Measurements from ENCODE around the gene TUT1.

TUT1 gene

DNA sequence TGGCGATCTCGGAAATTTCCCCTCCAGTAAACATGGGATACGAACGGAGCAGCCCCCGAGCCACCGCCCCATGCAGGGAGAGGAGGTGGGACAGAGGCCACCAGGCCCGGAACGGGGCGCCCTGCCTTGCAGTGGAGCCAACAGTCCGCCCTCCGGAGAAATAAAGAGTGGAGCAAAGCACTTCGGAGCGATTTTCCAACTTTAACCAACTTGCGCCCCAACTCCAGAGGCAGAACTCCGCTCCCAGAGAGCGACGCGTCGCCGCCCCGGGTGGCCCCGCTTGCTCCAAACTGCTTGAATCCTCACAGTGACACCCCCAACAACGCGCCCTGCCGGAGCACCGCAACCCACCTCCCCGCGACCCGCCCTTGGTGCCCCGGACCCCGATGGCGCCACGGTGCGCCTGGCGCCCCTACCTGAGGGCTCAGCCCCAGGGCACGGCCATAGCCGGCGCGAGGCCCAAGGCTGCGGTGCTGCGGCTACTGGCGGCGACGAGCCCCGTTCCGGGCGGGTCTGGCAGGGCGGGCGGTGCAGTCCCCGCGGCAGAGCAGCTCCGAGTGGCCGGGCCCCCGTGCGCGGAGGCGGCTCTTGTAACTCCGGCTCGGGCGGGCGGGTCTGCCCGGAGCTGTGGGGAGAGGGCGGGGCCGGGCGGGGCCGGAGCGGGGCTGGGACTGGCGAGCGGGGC, 44.9 kb downstream of the TUT1 start, which contains the start of gene AHNAK:
TSS of gene AHNAK (minus strand) at position 563 of the 685 bp plus-strand sequence. CDS start 10,708 bp downstream, outside the sequence.
- WGBS, 2 experiments (ENCODE audit: insufficient coverage in 2 of 2), result 0 to 1% methylated on average over 32 to 45 of the region's 69 CpGs
- Histone ChIP-seq H3K9me3 (ENCODE audit: control insufficient read depth, low read length) (no peaks in the 10 kb centered on the region), H3K4me1 (ENCODE audit: control insufficient read depth, insufficient read depth, low read length, poor library complexity, severe bottlenecking) (peaks cover 41% of the 10 kb centered on the region), H3K4me3 (ENCODE audit: extremely low read depth, insufficient read depth, low read length, poor library complexity, severe bottlenecking) (peak within 1 kb of the TSS; percentile 96), H3K27ac (ENCODE audit: low read depth, low read length, severe bottlenecking) (peak within 1 kb of the TSS; percentile 86), H3K36me3 (ENCODE audit: control insufficient read depth, insufficient read depth, low read length) (peaks cover 16% of the 10 kb centered on the region)

DNA sequence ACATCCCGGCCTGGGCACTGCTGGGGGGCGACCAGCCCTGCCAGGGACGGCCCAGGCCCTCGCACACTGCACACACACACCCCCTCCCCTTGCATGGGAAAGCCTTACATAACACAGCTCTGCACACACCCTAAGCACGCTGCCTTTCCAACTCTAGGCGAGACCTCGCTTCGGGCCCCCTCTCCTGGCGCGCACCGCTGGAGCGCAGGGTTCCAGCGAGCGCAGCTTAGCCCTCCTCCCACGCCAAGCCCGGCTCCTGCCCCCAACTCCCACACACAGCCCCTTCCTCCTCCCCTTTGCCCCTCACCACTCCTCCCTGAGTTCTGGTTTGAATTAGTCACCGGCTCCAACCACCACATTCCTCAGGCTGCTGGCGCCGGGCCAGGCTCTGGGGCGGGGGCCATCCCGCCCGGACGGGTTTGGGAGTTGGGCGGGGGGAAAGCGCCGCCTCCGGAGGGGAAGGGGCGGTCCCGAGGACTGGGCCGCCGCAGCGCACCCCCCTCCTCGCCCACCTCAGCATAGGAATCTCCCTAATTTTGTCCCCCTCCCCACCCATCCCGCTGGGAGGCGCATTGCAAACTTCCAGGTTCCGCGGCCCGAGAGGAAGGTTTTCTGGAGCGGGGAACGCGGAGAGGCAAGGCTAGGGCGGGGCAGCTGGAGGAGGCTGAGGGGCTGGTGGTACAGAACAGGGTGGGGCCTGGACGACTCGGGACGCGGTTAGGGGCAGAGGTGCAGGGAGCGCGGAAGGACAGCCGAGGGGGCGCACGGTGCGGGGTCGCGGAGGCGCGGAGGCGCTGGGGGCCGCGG, 45.7 kb downstream of the TUT1 start:
- H3K4me3 ChIP-seq (ENCODE audit: extremely low read depth, insufficient read depth, low read length, poor library complexity, severe bottlenecking), result peak overlapping the region; percentile 96
- H3K36me3 ChIP-seq (ENCODE audit: control insufficient read depth, insufficient read depth, low read length), result peaks cover 23% of the 10 kb centered on the region
- peak overlapping the region; percentile 86 for H3K27ac ChIP-seq (ENCODE audit: low read depth, low read length, severe bottlenecking)
- H3K9me3 ChIP-seq (ENCODE audit: control insufficient read depth, low read length), result no peaks in the 10 kb centered on the region
- H3K4me1 ChIP-seq (ENCODE audit: control insufficient read depth, insufficient read depth, low read length, poor library complexity, severe bottlenecking), result peaks cover 48% of the 10 kb centered on the region
- 0% methylated on average over 25 to 41 of the region's 59 CpGs for WGBS, 2 experiments (ENCODE audit: insufficient coverage in 2 of 2)

DNA sequence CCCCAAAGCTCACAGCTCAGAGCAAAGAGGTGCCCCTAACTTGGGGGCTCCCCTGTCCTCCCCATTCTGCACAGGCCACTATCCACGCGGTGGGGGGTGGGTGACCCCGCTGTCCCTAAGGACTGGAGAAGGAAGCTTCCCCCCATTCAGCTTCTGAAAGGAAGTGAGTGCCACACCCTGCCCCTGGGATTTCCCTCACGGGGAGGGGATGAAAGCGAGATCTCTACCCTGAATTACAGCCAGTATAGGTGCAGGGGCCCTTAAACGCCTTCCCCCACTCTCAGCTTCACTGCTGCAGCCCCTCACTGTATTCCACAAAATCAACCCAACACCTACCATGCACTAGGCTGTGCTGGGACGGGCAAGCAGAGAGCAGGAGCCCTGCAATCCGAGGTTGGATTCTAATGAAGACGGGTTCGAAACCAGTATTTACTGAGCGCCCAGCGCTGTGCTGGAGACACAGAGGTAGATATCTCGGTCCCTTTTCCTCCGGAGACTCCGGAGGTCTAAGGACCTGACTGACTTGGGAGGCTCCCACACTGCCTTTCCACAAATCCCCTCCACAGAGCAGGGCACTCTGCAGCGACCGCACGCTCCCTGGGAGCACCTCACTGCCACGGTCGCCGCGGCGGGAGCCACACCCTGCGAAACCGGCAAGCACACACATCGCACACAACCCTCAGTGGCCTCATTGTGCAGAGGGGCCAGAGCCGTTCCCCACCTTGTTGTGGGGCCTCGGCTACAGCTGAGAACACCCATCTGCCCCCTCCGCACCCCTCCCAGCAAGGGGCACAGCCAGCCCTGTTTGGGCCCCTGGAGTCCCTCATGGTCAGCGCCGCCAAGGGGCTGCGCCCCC, 46.5 kb downstream of the TUT1 start:
- peak overlapping the region; percentile 96 for H3K4me3 ChIP-seq (ENCODE audit: extremely low read depth, insufficient read depth, low read length, poor library complexity, severe bottlenecking)
- 0 to 3% methylated on average over 17 of the region's 32 CpGs for WGBS, 2 experiments (ENCODE audit: insufficient coverage in 2 of 2)
- H3K36me3 ChIP-seq (ENCODE audit: control insufficient read depth, insufficient read depth, low read length), result peaks cover 26% of the 10 kb centered on the region
- peaks cover 56% of the 10 kb centered on the region for H3K4me1 ChIP-seq (ENCODE audit: control insufficient read depth, insufficient read depth, low read length, poor library complexity, severe bottlenecking)
- no peaks in the 10 kb centered on the region for H3K9me3 ChIP-seq (ENCODE audit: control insufficient read depth, low read length)
- H3K27ac ChIP-seq (ENCODE audit: low read depth, low read length, severe bottlenecking), result peak overlapping the region; percentile 86

- Histone ChIP-seq H3K4me1 (ENCODE audit: control insufficient read depth, insufficient read depth, low read length, poor library complexity, severe bottlenecking) (peaks cover 63% of the 10 kb centered on the region), H3K4me3 (ENCODE audit: extremely low read depth, insufficient read depth, low read length, poor library complexity, severe bottlenecking) (peak overlapping the region; percentile 96), H3K36me3 (ENCODE audit: control insufficient read depth, insufficient read depth, low read length) (peaks cover 32% of the 10 kb centered on the region), H3K9me3 (ENCODE audit: control insufficient read depth, low read length) (no peaks in the 10 kb centered on the region), H3K27ac (ENCODE audit: low read depth, low read length, severe bottlenecking) (peak overlapping the region; percentile 75)
- 52 to 77% methylated on average over 12 to 14 of the region's 22 CpGs for WGBS, 2 experiments (ENCODE audit: insufficient coverage in 2 of 2)
Observed at GRCh38 chr11:62543680-62544444, 47.5 kb downstream of the TUT1 start.

DNA sequence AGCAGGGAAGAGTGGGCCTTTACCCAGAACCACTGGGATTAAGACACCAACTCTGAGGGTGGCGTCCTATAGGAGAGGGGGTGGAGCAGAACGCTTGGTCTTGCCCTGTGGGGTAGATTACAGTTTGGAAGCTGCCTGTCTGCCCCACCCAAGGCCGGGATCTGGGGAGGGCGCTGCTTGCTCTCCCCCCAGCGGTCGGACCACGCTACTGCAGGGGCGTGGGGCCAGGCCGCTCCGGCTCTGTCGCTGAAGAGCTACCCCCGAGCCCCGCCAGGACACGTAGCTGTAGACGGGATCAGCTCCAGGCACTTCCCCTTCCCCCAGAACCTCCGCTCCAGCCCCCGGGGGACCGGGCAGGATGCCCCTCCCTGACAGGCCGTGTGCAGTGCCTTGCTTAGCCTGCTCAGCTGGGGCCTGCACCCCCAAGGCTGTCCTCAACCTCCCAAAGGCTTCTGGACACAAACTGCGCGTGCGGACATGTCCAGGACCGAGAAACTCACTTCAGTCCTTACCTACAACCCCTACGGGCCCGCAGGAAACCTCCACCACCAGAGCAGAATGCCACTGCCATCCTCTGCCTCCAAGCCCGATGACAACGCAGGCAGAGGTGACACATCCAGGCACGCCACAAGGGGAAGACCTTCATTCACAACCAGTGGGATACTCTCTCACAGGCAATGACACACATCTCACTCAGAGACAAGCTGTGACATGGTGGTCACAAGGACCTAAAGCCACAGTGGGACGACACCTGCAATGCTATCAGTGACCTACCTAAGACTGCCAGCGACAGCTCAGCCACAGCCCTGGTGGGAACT, 48.4 kb downstream of the TUT1 start:
- 13 to 16% methylated on average over 24 to 29 of the region's 30 CpGs for WGBS, 2 experiments (ENCODE audit: insufficient coverage in 2 of 2)
- Histone ChIP-seq H3K4me3 (ENCODE audit: extremely low read depth, insufficient read depth, low read length, poor library complexity, severe bottlenecking) (peak overlapping the region; percentile 96), H3K4me1 (ENCODE audit: control insufficient read depth, insufficient read depth, low read length, poor library complexity, severe bottlenecking) (peaks cover 58% of the 10 kb centered on the region), H3K27ac (ENCODE audit: low read depth, low read length, severe bottlenecking) (peak overlapping the region; percentile 75), H3K9me3 (ENCODE audit: control insufficient read depth, low read length) (no peaks in the 10 kb centered on the region), H3K36me3 (ENCODE audit: control insufficient read depth, insufficient read depth, low read length) (peaks cover 41% of the 10 kb centered on the region)

GRCh38 chr11:62542111-62542745, 49.1 kb downstream of the TUT1 start:
- no peaks in the 10 kb centered on the region for H3K9me3 ChIP-seq (ENCODE audit: control insufficient read depth, low read length)
- H3K36me3 ChIP-seq (ENCODE audit: control insufficient read depth, insufficient read depth, low read length), result peaks cover 47% of the 10 kb centered on the region
- 84 to 91% methylated on average over 4 to 5 of the region's 6 CpGs for WGBS, 2 experiments (ENCODE audit: insufficient coverage in 2 of 2)
- no peak overlapping the region for H3K27ac ChIP-seq (ENCODE audit: low read depth, low read length, severe bottlenecking)
- peak overlapping the region; percentile 96 for H3K4me3 ChIP-seq (ENCODE audit: extremely low read depth, insufficient read depth, low read length, poor library complexity, severe bottlenecking)
- peaks cover 51% of the 10 kb centered on the region for H3K4me1 ChIP-seq (ENCODE audit: control insufficient read depth, insufficient read depth, low read length, poor library complexity, severe bottlenecking)

- no peak overlapping the region for H3K27ac ChIP-seq (ENCODE audit: low read depth, low read length, severe bottlenecking)
- H3K9me3 ChIP-seq (ENCODE audit: control insufficient read depth, low read length), result no peaks in the 10 kb centered on the region
- peaks cover 59% of the 10 kb centered on the region for H3K36me3 ChIP-seq (ENCODE audit: control insufficient read depth, insufficient read depth, low read length)
- 92 to 98% methylated on average over 8 of the region's 16 CpGs for WGBS, 2 experiments (ENCODE audit: insufficient coverage in 2 of 2)
- H3K4me1 ChIP-seq (ENCODE audit: control insufficient read depth, insufficient read depth, low read length, poor library complexity, severe bottlenecking), result peaks cover 51% of the 10 kb centered on the region
- no peak overlapping the region for H3K4me3 ChIP-seq (ENCODE audit: extremely low read depth, insufficient read depth, low read length, poor library complexity, severe bottlenecking)
Observed at GRCh38 chr11:62540804-62541701, 50.3 kb downstream of the TUT1 start.

DNA sequence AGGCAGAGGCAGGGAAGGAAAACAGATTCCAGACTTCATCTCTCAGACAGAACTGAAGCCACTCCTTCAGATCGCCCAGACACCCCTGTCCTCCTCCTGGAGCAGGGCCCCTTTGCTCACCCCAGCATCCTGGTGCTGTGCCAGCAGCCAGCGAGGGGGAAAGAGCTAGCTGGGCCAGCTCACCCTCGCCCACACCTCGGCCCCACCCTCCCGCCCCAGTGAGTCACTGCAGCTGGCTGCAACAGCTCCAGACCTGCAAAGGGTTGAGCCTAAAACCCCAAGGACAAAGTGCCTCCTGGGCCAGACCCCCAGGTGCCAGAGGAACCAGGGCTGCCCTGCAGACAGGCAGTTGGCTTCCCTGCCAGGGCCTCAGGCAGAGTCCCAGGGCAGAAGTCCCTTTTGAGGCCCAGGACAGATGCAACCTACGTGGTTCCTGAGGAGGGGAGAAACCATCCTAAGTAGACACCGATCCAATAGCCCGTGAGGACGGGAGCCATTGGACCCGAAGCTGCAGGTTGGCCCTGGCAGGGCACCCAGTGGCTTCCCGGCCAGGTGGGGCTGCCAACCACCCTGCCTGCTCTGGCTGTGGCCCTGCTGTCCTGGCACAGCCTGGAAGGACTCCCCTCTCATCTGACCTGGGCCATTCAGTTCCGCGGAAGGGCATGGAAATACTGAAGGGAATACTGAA, 51.9 kb downstream of the TUT1 start:
- WGBS, 2 experiments (ENCODE audit: insufficient coverage in 2 of 2), result 82 to 97% methylated on average over 7 of the region's 13 CpGs

More for the DNA sequence above, 51.9 kb downstream of the TUT1 start:
- Histone ChIP-seq H3K27ac (ENCODE audit: low read depth, low read length, severe bottlenecking) (peak overlapping the region; percentile 16), H3K4me3 (ENCODE audit: extremely low read depth, insufficient read depth, low read length, poor library complexity, severe bottlenecking) (no peak overlapping the region), H3K9me3 (ENCODE audit: control insufficient read depth, low read length) (no peaks in the 10 kb centered on the region), H3K36me3 (ENCODE audit: control insufficient read depth, insufficient read depth, low read length) (peaks cover 75% of the 10 kb centered on the region), H3K4me1 (ENCODE audit: control insufficient read depth, insufficient read depth, low read length, poor library complexity, severe bottlenecking) (peaks cover 51% of the 10 kb centered on the region)
